ENCODE measurements around the gene SPAG8. TPM values are rescaled to one million over a fixed set of nuclear protein-coding genes. Genes with fewer than 3 reads are reported as not detected.

Gene SPAG8
- total and polyA plus RNA-seq, 10 of the 15 experiments (the other 5 are each of a cell fraction or from before 2014, with no cell fraction given): 0.40 to 1.1 (median 0.72) TPM

DNA sequence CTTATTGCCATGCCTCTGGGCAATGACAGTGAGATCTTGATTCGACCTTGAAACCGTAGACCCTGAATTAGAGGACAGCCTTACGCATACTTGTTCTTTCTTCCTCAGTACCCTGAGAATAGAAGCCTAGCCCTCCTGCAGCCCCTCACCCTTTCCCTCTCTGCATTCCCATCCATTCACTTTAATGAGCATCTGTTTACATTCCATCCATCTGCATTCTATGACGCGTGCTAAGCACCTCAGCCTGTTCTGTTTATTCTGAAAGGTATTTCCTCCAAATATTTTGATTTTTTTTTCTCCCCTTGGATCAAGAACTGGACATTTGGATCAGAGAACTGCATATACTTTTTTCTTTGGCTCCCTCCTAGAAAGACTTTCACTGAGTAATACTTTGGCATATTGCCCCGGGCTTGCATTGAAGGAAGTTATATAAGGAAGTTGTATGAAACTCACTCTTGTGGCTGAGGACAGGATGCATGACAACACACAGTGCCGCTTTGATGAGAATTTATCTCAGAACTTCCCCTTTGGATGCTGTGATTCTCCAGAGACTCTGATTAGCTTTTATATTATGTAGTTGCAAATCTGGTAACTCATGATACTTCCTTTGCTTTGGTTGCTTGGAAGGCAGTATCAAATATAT is 32.7 kb upstream of the SPAG8 start (continued):
- TF ChIP-seq, protein P1, sequence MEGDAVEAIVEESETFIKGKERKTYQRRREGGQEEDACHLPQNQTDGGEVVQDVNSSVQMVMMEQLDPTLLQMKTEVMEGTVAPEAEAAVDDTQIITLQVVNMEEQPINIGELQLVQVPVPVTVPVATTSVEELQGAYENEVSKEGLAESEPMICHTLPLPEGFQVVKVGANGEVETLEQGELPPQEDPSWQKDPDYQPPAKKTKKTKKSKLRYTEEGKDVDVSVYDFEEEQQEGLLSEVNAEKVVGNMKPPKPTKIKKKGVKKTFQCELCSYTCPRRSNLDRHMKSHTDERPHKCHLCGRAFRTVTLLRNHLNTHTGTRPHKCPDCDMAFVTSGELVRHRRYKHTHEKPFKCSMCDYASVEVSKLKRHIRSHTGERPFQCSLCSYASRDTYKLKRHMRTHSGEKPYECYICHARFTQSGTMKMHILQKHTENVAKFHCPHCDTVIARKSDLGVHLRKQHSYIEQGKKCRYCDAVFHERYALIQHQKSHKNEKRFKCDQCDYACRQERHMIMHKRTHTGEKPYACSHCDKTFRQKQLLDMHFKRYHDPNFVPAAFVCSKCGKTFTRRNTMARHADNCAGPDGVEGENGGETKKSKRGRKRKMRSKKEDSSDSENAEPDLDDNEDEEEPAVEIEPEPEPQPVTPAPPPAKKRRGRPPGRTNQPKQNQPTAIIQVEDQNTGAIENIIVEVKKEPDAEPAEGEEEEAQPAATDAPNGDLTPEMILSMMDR (IDR thresholded peaks at IDR 0.05 in 2 of 3, conservative IDR thresholded peaks at IDR 0.05 in 1 of 3; ENCODE audit: control insufficient read depth in 2 of 3, extremely low read depth in 1 of 3, insufficient read depth in 1 of 3, low read depth in 3 of 3, low read length in 3 of 3): no peak
- peak in 1 of 2 experiments; percentile 85; a peak in 1 of 4 replicates for TF ChIP-seq ETV6 (conservative IDR thresholded peaks at IDR 0.05 in 1 of 2, IDR thresholded peaks at IDR 0.05 in 1 of 2; ENCODE audit: borderline replicate concordance in 1 of 2, low read depth in 1 of 2)
- TF ChIP-seq ZZZ3 (IDR thresholded peaks at IDR 0.05; ENCODE audit: control insufficient read depth, insufficient read length, low read depth): no peak
- TF ChIP-seq YY1 (IDR thresholded peaks at IDR 0.05; ENCODE audit: low read depth, low read length): no peak
- peak; percentile 55; the same call in 1 of the 2 replicates for TF ChIP-seq NFIC (IDR thresholded peaks at IDR 0.05; ENCODE audit: low read depth, low read length)
- no peak for TF ChIP-seq ZNF274 (IDR thresholded peaks at IDR 0.05; ENCODE audit: insufficient read depth, insufficient read length)
- TF ChIP-seq, protein P2, sequence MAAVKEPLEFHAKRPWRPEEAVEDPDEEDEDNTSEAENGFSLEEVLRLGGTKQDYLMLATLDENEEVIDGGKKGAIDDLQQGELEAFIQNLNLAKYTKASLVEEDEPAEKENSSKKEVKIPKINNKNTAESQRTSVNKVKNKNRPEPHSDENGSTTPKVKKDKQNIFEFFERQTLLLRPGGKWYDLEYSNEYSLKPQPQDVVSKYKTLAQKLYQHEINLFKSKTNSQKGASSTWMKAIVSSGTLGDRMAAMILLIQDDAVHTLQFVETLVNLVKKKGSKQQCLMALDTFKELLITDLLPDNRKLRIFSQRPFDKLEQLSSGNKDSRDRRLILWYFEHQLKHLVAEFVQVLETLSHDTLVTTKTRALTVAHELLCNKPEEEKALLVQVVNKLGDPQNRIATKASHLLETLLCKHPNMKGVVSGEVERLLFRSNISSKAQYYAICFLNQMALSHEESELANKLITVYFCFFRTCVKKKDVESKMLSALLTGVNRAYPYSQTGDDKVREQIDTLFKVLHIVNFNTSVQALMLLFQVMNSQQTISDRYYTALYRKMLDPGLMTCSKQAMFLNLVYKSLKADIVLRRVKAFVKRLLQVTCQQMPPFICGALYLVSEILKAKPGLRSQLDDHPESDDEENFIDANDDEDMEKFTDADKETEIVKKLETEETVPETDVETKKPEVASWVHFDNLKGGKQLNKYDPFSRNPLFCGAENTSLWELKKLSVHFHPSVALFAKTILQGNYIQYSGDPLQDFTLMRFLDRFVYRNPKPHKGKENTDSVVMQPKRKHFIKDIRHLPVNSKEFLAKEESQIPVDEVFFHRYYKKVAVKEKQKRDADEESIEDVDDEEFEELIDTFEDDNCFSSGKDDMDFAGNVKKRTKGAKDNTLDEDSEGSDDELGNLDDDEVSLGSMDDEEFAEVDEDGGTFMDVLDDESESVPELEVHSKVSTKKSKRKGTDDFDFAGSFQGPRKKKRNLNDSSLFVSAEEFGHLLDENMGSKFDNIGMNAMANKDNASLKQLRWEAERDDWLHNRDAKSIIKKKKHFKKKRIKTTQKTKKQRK (IDR thresholded peaks at IDR 0.05; ENCODE audit: low read depth, low read length): no peak
- TF ChIP-seq STAT3 (IDR thresholded peaks at IDR 0.05; ENCODE audit: low read depth, low read length): no peak
- peak; percentile 75 for TF ChIP-seq IKZF1 (conservative IDR thresholded peaks at IDR 0.05)
- TF ChIP-seq KAT2A (conservative IDR thresholded peaks at IDR 0.05; ENCODE audit: control insufficient read depth, low read depth, low read length): no peak
- no peak for TF ChIP-seq USF2 (IDR thresholded peaks at IDR 0.05; ENCODE audit: borderline replicate concordance, low read depth, low read length)
- no peak for TF ChIP-seq NFYB (IDR thresholded peaks at IDR 0.05; ENCODE audit: insufficient read depth, low read depth, low read length)
- TF ChIP-seq, protein P3, sequence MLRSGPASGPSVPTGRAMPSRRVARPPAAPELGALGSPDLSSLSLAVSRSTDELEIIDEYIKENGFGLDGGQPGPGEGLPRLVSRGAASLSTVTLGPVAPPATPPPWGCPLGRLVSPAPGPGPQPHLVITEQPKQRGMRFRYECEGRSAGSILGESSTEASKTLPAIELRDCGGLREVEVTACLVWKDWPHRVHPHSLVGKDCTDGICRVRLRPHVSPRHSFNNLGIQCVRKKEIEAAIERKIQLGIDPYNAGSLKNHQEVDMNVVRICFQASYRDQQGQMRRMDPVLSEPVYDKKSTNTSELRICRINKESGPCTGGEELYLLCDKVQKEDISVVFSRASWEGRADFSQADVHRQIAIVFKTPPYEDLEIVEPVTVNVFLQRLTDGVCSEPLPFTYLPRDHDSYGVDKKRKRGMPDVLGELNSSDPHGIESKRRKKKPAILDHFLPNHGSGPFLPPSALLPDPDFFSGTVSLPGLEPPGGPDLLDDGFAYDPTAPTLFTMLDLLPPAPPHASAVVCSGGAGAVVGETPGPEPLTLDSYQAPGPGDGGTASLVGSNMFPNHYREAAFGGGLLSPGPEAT (IDR thresholded peaks at IDR 0.05; ENCODE audit: low read depth): peak; percentile 58
- no peak for TF ChIP-seq NRF1 (conservative IDR thresholded peaks at IDR 0.05; ENCODE audit: low read depth, low read length)
- TF ChIP-seq TBL1XR1 (IDR thresholded peaks at IDR 0.05; ENCODE audit: low read depth, low read length): no peak
- TF ChIP-seq CBFB (IDR thresholded peaks at IDR 0.05; ENCODE audit: low read depth): no peak
- TF ChIP-seq RUNX3 (IDR thresholded peaks at IDR 0.05; ENCODE audit: low read length): peak; percentile 78
- TF ChIP-seq PRDM15 (CRISPR knock-in tag; IDR thresholded peaks at IDR 0.05): no peak

Data from GM12878 (cell line).